ENCODE measurements around the gene PKD2L1. TPM values are rescaled to one million over a fixed set of nuclear protein-coding genes. Genes with fewer than 3 reads are reported as not detected.
A peak's percentile ranks its signal among the peaks of the same experiment; 100 is the strongest.

The PKD2L1 gene
- total and polyA plus RNA-seq, 10 of the 15 experiments (the other 5 are each of a cell fraction or from before 2014, with no cell fraction given): 0.05 to 0.17 (median 0.08) TPM; not detected in 6

GRCh38 chr10:100373298-100374199, 43.5 kb upstream of the PKD2L1 start (continued):
- TF ChIP-seq CEBPB (IDR thresholded peaks at IDR 0.05; ENCODE audit: borderline replicate concordance in 1 of 2, low read depth in 2 of 2, low read length in 2 of 2) (no peak), ATF3 (IDR thresholded peaks at IDR 0.05; ENCODE audit: borderline replicate concordance, extremely low read depth, low read depth, low read length) (peak; percentile 35; the same call in 1 of the 2 replicates), DPF2 (IDR thresholded peaks at IDR 0.05) (no peak), HSF1 (IDR thresholded peaks at IDR 0.05; ENCODE audit: low read depth, low read length) (peak; percentile 83; the same call in 1 of the 2 replicates), JUND (IDR thresholded peaks at IDR 0.05; ENCODE audit: low read depth, low read length) (no peak), SPI1 (IDR thresholded peaks at IDR 0.05; ENCODE audit: borderline replicate concordance, insufficient read depth, low read depth, low read length) (peak; percentile 63), FOS (IDR thresholded peaks at IDR 0.05; ENCODE audit: borderline replicate concordance, extremely low read depth, insufficient read length) (peak; percentile 53), CHD4 (IDR thresholded peaks at IDR 0.05) (no peak), NKRF (conservative IDR thresholded peaks at IDR 0.05) (no peak)
